Stimulated activated CD4-positive, alpha-beta T cell treated with anti-CD3 and anti-CD28 coated beads, Interleukin-1b, Interleukin-23, amount 100 ng/mL, for 24 hours (primary cell): ENCODE measurements around the gene FHIT.

Source experiments
- DNase-seq, 4 experiments: peaks; one replicate each; pipeline ENCODE4 v3.0.0-alpha.2; 2020; ENCODE audit warnings: low read depth in 4 of 4, low spot score in 1 of 4

Gene FHIT

DNA sequence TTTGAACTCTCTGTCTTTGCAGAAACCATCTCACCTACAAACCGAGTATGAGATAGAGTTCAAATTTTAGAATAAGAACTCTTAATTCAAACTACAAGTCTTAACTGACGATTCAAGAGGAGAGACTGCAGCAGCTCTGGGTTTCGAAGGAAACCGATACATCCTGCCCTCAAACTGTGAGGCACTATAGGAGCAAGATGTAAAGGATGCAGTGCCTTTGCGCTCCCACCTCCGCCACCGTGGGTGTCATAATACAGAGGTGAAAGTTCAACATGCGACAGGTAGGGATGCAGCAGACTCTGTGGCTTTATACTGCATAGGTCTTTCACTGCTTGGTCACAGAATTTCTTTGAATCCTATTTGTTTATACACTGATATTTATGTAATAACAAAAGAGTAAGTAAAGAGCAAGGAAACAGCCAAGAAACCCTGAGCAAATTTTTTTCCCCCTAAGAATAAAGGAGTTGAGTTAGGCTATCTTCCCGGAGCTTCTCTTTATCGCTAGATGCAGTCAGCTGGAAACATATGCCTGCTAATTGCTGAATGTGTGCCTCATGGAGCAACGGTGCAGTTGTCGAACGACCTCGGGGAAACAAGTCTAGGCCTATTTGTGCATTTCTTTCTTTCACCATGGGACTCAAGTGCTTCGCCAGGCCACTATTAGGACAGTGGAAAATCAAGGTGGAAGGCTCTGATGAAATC lies 1103.9 kb downstream of the FHIT start:
- DNase-seq = no peak

DNA sequence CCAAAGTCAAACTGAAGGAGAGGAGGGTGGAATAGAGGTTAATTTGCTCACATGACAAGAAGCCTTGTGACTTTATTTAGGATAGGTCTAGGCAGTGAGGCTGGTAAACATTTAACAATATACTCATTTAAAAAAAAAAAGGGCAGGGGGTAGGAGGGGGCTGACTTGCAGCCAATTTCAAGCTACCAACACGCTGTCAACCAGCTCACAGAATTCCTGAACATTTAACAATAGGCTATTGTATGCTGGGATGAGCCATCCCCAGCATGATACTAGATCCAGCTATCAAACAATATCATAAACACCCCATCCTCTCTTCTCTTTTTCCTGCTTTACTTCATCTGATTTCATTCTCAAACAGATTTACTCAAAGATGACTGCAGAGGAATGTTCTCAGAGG lies 1105.1 kb downstream of the FHIT start:
- DNase-seq = no peak

DNA sequence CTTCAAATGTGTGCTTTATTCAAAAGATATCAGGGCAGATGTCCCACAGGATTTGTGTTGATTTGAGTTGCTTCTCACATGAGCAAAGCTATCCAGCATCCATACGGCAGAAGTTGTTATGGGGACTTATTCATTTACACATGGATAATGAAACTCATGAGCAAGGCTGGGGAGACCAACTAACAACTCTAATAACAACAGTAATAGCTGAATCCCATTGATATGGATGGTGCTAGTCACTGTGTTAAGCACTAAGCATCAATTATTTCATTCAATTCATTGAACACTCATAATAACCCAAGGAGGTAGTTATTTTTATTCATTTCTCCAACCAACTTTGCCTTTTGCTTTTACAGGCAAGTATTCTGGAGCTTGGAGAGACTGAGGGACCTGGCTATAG lies 1107.2 kb downstream of the FHIT start:
- no peak for DNase-seq

- no peak for DNase-seq
Measured at GRCh38 chr3:60142009-60142408, 1109.2 kb downstream of the FHIT start.

DNA sequence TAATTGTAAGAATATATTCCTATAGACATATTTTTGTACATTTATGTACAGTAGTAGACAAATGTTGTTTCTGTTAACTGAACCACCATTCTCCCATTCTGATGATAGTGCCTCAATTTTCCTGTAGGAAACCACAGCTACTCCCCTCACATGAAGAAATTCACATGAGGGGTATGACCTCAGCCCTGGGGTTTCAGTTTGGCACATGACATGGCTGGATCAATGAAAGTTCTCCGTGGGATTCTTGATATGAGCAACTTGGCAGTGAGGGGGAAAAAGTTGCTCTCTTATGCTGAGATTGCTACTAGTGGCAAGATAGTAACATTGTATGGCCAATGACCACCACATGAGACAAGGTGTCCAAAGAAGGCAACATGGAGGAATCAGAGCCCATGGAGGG lies 1111.1 kb downstream of the FHIT start:
- DNase-seq = no peak

DNA sequence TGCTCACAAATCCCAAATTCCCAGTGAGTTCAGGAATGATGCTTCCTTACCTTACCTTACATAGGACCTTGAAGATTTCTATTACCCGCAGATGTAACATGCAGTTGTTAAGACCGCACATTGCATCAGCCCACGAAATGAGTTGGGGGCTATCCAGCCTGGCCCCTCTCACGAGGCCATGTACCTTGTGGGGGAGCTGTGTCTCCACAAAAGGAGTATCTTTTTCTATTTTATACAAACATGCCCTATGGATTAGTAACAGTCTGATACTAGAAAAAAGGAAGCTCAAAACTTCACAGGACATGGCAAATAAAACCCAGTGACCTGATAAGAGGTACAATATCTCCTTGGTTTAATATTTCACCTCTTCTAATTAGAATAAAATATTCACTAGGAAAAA lies 1114.7 kb downstream of the FHIT start:
- no peak for DNase-seq

- no peak for DNase-seq
Measured at GRCh38 chr3:60135474-60135873, 1115.8 kb downstream of the FHIT start.

- no peak for DNase-seq
Measured at GRCh38 chr3:60133269-60134162, 1117.7 kb downstream of the FHIT start.

DNA sequence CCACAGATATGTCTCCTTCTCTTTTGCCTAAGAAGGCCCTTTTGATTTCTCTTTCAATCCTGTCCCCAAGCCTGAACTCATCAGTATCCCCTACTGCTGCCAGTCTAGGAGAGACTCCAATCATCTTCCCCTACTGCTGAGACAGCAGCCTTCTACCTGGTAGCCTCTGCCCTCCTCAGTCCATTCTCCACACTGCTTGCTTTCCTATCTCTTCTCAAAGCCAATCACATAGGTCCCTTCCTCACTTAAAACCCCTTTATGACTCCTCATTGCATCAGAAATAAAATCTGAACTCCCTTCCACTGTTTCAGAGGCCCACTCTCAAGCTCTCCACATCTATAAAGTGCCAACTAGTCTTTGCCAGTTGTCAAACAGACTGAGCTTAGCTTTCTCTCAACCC lies 1119.6 kb downstream of the FHIT start:
- DNase-seq = no peak

DNA sequence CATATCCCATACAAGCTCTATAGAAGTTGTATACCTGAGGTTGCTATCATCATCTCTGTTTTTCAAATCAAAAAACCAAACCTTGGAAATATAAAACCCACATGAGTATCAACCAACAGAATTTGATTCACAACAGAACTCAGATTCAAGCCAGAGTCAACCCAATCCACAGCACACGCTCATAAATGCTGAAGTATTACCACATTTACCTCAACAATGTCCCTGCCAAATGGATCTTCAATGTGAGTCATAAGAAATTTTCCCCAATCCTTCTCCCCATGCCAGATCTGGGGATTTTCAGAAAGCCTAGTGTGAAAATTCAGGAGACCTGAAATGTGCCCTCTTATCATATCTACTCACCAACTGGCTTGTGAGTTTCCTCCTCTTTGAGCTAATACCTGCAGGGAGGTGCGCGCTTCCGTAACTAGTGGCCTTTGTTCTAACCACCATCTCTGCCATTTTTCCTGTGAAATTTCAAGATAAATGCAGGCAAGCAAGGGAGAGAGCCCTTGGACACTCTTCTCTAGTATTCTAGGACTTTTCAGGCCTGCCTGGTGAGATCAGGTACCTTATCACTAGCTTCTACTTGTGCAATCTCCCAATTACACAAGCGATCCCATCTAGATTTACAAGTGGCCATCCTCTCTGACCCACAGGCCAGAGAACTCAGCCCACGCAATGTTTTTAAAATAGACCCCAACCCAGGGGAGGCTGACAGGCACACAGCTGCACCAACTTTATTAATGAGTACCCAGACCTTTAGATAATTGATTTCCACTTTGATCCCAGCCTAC lies 1124.5 kb downstream of the FHIT start:
- DNase-seq = no peak

- no peak for DNase-seq
Measured at GRCh38 chr3:60125686-60126085, 1125.6 kb downstream of the FHIT start.

- no peak for DNase-seq
Measured at GRCh38 chr3:60120245-60120644, 1131.0 kb downstream of the FHIT start.

DNA sequence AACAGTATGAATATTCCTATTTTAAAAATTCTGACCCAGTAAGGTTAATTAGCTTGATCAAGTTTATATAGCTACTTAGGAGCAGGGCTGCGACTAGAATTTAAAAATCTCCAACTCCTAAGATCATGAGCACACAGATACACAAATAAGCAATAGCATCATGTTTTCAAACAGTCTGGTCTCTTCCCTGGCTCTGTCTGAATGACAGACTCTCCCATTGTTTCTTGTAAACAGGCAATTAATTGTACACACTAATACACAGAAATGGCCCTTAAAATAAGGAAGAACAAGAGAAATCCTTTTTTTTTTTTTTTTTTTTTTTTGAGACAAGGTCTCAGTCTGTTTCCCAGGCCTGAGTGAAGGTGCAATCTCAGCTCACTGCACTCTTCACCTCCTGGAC lies 1137.1 kb downstream of the FHIT start:
- DNase-seq = no peak

- DNase-seq = no peak
Measured at GRCh38 chr3:60107275-60107674, 1144.0 kb downstream of the FHIT start.

DNA sequence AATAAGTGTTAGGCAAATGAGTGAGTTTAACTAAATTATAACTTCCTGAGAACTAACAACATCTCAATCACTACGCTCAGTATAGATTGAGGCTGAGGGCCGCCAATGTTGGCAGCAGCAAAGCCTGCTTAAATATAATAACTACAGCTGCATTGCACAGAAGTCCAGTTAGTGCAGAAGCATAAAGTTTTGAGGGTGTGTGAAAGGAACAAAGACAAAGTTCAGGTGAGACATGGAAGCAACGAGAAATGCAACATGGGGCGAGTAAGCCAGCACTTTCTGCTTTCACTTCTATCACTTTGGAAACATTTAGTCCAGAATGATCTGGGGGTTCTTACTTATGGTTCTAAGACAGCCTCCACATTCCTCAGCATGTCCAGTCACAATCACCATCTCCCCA lies 1149.1 kb downstream of the FHIT start:
- no peak for DNase-seq

- DNase-seq = no peak
Measured at GRCh38 chr3:60101621-60102020, 1149.6 kb downstream of the FHIT start.

DNA sequence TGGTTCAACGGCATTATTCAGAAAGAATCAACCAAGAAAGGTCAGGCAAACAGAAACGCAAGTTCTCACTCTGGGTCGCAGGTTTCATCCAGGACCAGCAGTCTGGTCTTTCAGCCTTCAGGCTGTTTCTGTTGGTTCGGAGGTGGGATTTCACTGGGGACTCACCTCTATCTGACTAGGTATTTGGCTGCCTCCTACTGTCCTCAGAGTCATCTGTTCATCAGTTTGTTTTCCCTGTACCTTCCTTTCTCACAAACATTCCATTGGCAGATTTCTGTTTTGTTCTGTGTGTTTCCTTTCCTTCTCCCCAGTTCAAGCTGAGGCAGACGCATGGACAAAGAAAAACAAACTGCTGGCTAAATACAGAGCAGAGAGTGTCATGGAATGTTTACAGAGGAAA lies 1154.8 kb downstream of the FHIT start:
- DNase-seq = no peak

GRCh38 chr3:60095930-60096329 lies 1155.3 kb downstream of the FHIT start:
- DNase-seq = no peak

DNA sequence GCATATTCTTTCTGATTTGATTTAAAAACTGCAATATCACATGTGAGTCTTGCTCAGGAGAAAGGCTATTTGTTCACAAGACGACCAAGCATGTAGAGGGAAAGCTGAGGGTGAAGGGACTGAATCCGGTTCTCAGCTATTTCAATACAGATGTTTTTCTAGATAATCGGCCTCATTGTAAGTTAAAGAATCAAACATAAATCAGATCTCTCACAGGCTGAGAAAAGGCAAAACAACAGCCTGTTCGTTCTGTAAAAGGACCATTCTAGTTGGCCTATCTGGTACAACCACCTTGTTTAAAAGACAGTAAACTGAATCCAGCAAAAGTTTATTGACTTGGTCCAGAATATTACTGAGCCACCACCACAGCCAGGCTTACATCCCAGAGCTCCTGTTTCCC lies 1155.7 kb downstream of the FHIT start:
- no peak for DNase-seq

- no peak for DNase-seq
Measured at GRCh38 chr3:60094392-60094947, 1156.8 kb downstream of the FHIT start.

DNA sequence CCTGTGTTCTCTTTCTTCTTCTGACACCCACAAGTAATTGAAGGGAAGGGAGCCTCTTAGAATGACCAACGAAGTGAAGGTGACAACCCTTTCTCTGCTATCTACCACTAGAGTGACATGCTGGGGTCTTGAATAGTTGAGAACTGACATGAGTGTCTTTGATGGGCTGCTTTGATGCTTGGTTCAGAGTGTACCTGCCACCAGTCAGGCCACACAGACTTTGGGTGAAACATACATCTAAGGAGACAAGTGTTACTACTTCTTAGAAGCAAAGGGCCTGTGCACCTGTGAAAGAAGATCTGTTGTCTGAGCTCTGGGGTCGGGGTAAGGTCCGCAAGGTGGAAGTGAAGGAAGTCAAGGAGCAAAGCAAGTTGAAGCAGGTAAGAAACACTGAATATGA lies 1160.7 kb downstream of the FHIT start:
- DNase-seq = no peak
